KOPT-K1 (cell line): Measurements from ENCODE around the gene P3H1.
A peak's percentile ranks its signal among the peaks of the same experiment; 100 is the strongest.
"Not testable (repeated sequence)": the region's sequence is repeated elsewhere in the genome, so short reads cannot be mapped to it uniquely, and the experiment has no call there.

ENCODE experiments used
- H3K27ac ChIP-seq: fragments of 200-600 bp; sonication (generic); 2 replicates; pipeline ENCODE4 v1.5.1; 2016; ENCODE audit warnings: antibody characterized with exemption, mild to moderate bottlenecking, low read depth, low read length; ENCODE audit not compliant: poor library complexity, severe bottlenecking
- H3K36me3 ChIP-seq: fragments of 200-600 bp; sonication (generic); 2 replicates; pipeline ENCODE4 v1.5.1; 2017; ENCODE audit warnings: antibody characterized with exemption, mild to moderate bottlenecking, low read length, moderate library complexity; ENCODE audit not compliant: insufficient read depth
- H3K9me3 ChIP-seq: fragments of 200-600 bp; sonication (generic); 2 replicates; pipeline ENCODE4 v1.5.1; 2017; ENCODE audit warnings: antibody characterized with exemption, low read length, mild to moderate bottlenecking; ENCODE audit not compliant: insufficient read depth, poor library complexity, severe bottlenecking

Gene P3H1, protein sequence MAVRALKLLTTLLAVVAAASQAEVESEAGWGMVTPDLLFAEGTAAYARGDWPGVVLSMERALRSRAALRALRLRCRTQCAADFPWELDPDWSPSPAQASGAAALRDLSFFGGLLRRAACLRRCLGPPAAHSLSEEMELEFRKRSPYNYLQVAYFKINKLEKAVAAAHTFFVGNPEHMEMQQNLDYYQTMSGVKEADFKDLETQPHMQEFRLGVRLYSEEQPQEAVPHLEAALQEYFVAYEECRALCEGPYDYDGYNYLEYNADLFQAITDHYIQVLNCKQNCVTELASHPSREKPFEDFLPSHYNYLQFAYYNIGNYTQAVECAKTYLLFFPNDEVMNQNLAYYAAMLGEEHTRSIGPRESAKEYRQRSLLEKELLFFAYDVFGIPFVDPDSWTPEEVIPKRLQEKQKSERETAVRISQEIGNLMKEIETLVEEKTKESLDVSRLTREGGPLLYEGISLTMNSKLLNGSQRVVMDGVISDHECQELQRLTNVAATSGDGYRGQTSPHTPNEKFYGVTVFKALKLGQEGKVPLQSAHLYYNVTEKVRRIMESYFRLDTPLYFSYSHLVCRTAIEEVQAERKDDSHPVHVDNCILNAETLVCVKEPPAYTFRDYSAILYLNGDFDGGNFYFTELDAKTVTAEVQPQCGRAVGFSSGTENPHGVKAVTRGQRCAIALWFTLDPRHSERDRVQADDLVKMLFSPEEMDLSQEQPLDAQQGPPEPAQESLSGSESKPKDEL

DNA sequence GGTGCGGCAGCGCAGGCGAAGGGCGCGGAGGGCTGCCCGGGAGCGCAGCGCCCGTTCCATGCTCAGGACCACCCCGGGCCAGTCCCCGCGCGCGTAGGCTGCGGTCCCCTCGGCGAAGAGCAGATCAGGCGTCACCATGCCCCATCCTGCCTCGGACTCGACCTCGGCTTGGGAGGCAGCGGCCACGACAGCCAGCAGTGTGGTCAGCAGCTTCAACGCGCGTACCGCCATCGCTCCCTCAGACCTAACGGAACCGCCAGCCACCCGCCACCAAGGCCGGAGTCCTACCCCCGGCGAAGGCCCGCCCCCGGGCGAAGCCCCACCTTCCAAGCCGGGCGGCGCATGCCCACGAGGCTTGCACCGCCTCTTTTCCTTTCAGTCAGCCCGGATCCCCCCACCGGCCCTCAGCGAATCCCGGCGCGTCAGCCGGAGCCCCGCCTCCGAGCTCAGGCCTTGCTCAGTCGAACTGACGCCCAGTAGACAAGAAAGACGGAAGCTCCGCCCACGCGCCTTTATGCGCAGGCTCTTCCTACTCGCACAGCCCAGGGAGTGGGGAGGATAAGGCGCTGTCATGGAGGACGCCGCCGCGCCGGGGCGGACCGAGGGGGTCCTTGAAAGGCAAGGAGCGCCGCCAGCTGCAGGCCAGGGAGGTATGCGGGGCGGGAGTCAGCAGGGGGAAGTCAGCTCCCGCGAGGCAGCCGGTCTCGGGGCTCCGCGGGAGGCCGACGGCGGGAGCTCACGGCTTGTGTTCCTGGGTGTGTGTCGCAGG, at the start of gene P3H1, which contains the start of gene C1orf50:
TSS of gene P3H1 (minus strand) at position 288 of the 769 bp plus-strand sequence. CDS start at position 231, 57 bp downstream.
TSS of gene C1orf50 (plus strand) at position 509 of the 769 bp plus-strand sequence. CDS start at position 572, 63 bp downstream.
- Histone ChIP-seq H3K27ac (peak within 1 kb of the TSS; percentile 77), H3K9me3 (no peaks in the 10 kb centered on the region), H3K36me3 (peaks cover 17% of the 10 kb centered on the region)

DNA sequence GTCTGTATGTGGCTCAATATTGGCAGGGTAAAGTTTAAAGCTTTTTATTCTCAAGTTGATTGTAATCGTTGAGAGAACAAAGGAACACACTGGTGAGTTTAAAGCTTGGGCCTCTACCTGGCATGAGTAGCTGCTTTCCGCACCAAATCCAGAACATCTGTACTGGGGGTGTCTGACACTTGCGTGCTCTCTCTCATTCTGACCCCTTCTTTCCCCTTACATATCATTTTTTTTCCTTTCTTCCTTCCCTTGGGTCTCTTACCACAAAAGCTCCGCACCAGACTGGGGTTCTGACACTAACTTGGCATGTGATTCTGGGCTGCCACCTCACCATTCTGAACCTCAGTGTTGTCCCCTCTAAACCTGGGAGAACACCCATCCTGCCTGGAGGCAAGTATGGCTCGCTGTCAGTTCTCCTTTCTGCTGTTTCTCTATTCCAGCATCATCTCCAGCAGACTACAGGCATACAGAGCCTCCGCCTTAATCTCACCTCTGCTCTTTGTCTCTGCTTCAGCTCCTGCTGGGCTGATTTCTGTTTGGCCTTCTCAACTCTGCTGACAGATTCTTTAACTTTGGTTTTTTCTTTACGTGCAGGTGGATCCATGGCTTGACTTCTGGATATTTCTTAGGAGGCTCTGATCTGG, 49.2 kb upstream of the P3H1 start:
- H3K27ac ChIP-seq, result peak overlapping the region; percentile 97
- no peaks in the 10 kb centered on the region for H3K36me3 ChIP-seq
- H3K9me3 ChIP-seq, result no peaks in the 10 kb centered on the region

DNA sequence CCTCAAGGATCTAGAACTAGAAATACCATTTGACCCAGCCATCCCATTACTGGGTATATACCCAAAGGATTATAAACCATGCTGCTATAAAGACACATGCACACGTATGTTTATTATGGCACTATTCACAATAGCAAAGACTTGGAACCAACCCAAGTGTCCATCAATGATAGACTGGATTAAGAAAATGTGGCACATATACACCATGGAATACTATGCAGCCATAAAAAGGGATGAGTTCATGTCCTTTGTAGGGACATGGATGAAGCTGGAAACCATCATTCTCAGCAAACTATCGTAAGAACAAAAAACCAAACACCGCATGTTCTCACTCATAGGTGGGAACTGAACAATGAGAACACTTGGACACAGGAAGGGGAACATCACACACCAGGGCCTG, 48.0 kb upstream of the P3H1 start:
- H3K27ac ChIP-seq, H3K9me3 ChIP-seq, H3K36me3 ChIP-seq: not testable (repeated sequence)

DNA sequence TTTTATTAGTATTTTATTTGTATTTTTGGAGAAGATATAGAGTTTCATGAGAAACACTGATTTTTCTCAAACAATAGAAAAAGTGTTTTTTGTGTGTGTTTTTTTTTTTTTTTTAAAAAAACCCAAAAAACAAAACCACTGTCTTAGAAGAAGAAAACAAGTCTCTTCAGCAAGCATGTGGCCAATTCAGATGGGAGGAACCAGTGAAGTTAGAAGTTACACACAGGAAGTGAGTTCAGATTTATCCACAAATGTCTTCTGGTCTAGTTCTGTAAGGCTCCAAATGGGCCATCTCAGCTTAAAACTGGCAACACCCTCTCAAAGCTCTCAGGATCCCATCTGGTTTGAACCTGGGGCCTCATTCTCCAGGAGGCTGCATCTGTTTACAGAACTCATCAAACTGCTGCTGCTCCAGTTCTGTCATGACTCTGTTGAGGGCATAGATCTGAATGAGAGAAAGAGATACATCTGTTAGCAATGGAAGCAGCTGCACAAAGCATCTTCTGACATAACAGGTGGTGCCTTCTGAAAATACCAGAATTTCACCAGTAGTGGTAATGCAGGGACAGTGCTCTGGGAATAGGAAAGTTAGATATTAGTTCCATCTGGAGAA, 40.3 kb upstream of the P3H1 start:
- Histone ChIP-seq H3K36me3 (peaks cover 7% of the 10 kb centered on the region; the same call in 1 of the 2 replicates), H3K27ac (no peak overlapping the region), H3K9me3 (no peaks in the 10 kb centered on the region)

- Histone ChIP-seq H3K27ac (no peak overlapping the region), H3K36me3 (peaks cover 7% of the 10 kb centered on the region; the same call in 1 of the 2 replicates), H3K9me3 (no peaks in the 10 kb centered on the region)
These were observed 39.8 kb upstream of the P3H1 start for GRCh38 chr1:42806593-42806992.

DNA sequence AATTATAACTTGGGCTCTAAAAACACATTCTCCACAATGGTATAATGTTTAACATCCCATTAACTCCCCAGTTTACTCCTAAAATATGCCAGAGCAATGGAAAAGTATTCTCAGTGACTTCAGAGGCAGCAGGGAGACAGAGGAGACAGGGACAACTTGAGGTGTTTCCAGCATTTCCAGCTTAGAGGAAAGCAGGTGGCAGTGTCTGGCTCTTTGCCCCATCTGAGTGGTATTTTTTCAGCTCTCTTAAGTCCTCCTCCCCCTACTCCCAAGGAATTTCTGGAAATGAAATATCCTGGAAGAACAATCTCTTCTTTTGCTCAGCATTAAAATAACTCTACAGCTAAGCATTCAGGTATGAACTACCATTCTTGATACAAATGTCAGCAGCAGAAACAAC, 39.3 kb upstream of the P3H1 start:
- peaks cover 7% of the 10 kb centered on the region; the same call in 1 of the 2 replicates for H3K36me3 ChIP-seq
- no peak overlapping the region for H3K27ac ChIP-seq
- no peaks in the 10 kb centered on the region for H3K9me3 ChIP-seq

GRCh38 chr1:42801832-42802473, 35.1 kb upstream of the P3H1 start:
- Histone ChIP-seq H3K36me3 (peaks cover 7% of the 10 kb centered on the region; the same call in 1 of the 2 replicates), H3K27ac (no peak overlapping the region), H3K9me3 (no peaks in the 10 kb centered on the region)

GRCh38 chr1:42797979-42798378, 31.2 kb upstream of the P3H1 start:
- H3K9me3 ChIP-seq, result no peaks in the 10 kb centered on the region
- H3K27ac ChIP-seq, result no peak overlapping the region
- no peaks in the 10 kb centered on the region for H3K36me3 ChIP-seq

DNA sequence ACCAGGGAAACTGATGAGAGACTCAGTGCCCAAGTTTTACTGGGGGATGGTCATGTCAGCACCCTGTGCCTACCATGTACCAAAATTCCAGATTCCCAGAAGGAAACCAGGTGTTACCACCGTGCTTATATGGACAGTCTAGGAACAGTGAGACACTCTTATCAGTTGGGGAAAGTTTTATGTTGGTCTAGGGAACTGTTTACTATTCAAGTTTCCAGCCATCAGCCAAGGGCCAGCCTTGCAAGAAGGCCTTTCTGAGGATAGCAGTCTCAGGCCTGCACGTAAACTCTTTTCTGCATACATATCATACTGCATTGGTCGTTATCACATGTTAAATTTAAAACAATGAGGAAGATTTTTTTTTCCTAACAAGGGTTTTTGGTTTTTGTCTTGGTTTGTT, 30.6 kb upstream of the P3H1 start:
- H3K27ac ChIP-seq, result no peak overlapping the region
- no peaks in the 10 kb centered on the region for H3K9me3 ChIP-seq
- H3K36me3 ChIP-seq, result no peaks in the 10 kb centered on the region

- Histone ChIP-seq H3K27ac (no peak overlapping the region), H3K9me3 (no peaks in the 10 kb centered on the region), H3K36me3 (no peaks in the 10 kb centered on the region)
These were observed 27.0 kb upstream of the P3H1 start for GRCh38 chr1:42793824-42794223.

DNA sequence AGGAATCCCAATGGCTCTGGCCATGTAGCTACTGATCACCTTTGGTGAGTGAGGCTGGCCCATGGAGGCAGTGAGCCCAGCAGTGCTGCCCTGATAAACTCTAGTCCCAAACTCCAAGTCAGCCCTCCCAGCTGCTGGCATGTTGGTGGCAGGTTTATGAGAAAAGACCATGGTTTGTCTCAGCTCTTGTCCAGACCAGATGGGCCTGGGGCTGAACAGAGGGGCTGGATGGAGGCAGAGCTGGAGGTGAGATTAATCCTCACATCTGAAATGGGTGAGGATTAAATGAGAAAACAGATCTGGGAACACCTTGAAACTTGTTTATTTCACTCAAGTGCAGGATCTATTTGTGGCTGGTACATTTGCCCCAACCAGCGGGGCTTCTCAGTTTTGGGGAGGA, 21.2 kb upstream of the P3H1 start:
- Histone ChIP-seq H3K9me3 (no peaks in the 10 kb centered on the region), H3K36me3 (peaks cover 16% of the 10 kb centered on the region), H3K27ac (no peak overlapping the region)

GRCh38 chr1:42786097-42786496, 19.3 kb upstream of the P3H1 start:
- H3K9me3 ChIP-seq, result no peaks in the 10 kb centered on the region
- peaks cover 35% of the 10 kb centered on the region for H3K36me3 ChIP-seq
- no peak overlapping the region for H3K27ac ChIP-seq

GRCh38 chr1:42784946-42785693, 18.3 kb upstream of the P3H1 start, which contains the start of gene TMEM269:
TMEM269 (plus strand) TSS chr1:42784991; CDS start chr1:42789894, 4,903 bp downstream.
- Histone ChIP-seq H3K9me3 (no peaks in the 10 kb centered on the region), H3K27ac (no peak within 1 kb of the TSS), H3K36me3 (peaks cover 45% of the 10 kb centered on the region)
